OCI-LY1 (cell line): ENCODE data around the gene ROBO1.

Source experiments
- H2AFZ ChIP-seq: fragments of 200-600 bp; sonication (generic), shearing (Covaris generic); 2 replicates; pipeline ENCODE4 v1.6.0; 2014; ENCODE audit warnings: antibody characterized with exemption, mild to moderate bottlenecking, low read length
- H3F3A ChIP-seq: fragments of 200-600 bp; sonication (generic), shearing (Covaris generic); 2 replicates; pipeline ENCODE4 v1.6.0; 2014; ENCODE audit warnings: mild to moderate bottlenecking, antibody characterized with exemption, low read length, moderate library complexity; ENCODE audit not compliant: insufficient read depth
- H3K27ac ChIP-seq: fragments of 200-600 bp; sonication (generic); 2 replicates; pipeline ENCODE4 v1.5.1; 2014; ENCODE audit warnings: low read length, mixed run types, mild to moderate bottlenecking, low read depth; ENCODE audit not compliant: poor library complexity, severe bottlenecking
- H3K27me3 ChIP-seq: fragments of 200-600 bp; sonication (generic); 2 replicates; pipeline ENCODE4 v1.6.0; 2014; ENCODE audit warnings: antibody characterized with exemption, mild to moderate bottlenecking, low read length, moderate library complexity; ENCODE audit not compliant: insufficient read depth
- H3K36me3 ChIP-seq: fragments of 200-600 bp; sonication (generic); 2 replicates; pipeline ENCODE4 v1.6.1; 2014; ENCODE audit warnings: mild to moderate bottlenecking, antibody characterized with exemption, low read length, moderate library complexity, mixed read lengths; ENCODE audit not compliant: insufficient read depth
- H3K4me1 ChIP-seq: fragments of 200-600 bp; sonication (generic); 2 replicates; pipeline ENCODE4 v1.5.1; 2014; ENCODE audit warnings: mild to moderate bottlenecking, low read length, moderate library complexity; ENCODE audit not compliant: insufficient read depth, severe bottlenecking
- H3K4me2 ChIP-seq: fragments of 200-600 bp; sonication (generic), shearing (Covaris generic); 2 replicates; pipeline ENCODE4 v1.6.1; 2014; ENCODE audit warnings: low read length
- H3K4me3 ChIP-seq: fragments of 200-600 bp; sonication (generic); 2 replicates; pipeline ENCODE4 v1.5.1; 2014; ENCODE audit warnings: low read length, low read depth, mild to moderate bottlenecking, mixed read lengths; ENCODE audit not compliant: poor library complexity, severe bottlenecking
- H3K79me2 ChIP-seq: fragments of 200-600 bp; shearing (Covaris generic); 2 replicates; pipeline ENCODE4 v1.6.1; 2016; ENCODE audit warnings: mixed run types, low read length, mixed read lengths; ENCODE audit not compliant: insufficient read depth
- H3K9ac ChIP-seq: fragments of 200-600 bp; sonication (generic), shearing (Covaris generic); 2 replicates; pipeline ENCODE4 v1.6.1; 2014; ENCODE audit warnings: mild to moderate bottlenecking, low read length, mixed read lengths
- H3K9me2 ChIP-seq: fragments of 200-600 bp; sonication (generic), shearing (Covaris generic); 2 replicates; pipeline ENCODE4 v1.6.1; 2014; ENCODE audit warnings: low read depth, mild to moderate bottlenecking, low read length, mixed read lengths
- H3K9me3 ChIP-seq: fragments of 200-600 bp; shearing (Covaris generic); 2 replicates; pipeline ENCODE4 v1.6.1; 2014; ENCODE audit warnings: low read length, mixed read lengths
- H4K20me1 ChIP-seq: fragments of 200-600 bp; sonication (generic), shearing (Covaris generic); 2 replicates; pipeline ENCODE4 v1.6.0; 2016; ENCODE audit warnings: mild to moderate bottlenecking, low read length; ENCODE audit not compliant: insufficient read depth
- EZH2 ChIP-seq: fragments of 200-600 bp; sonication (generic), shearing (Covaris generic); IDR thresholded peaks from 2 replicates; pipeline ENCODE4 v1.8.0; 2017; ENCODE audit warnings: borderline replicate concordance, mixed run types, mild to moderate bottlenecking, antibody characterized with exemption, low read length, moderate library complexity, mixed read lengths
- TF ChIP-seq, protein P1 (sequence below): fragments of 200-600 bp; sonication (generic), shearing (Covaris generic); IDR thresholded peaks from 2 replicates; pipeline ENCODE4 v1.5.1; 2017; ENCODE audit warnings: mild to moderate bottlenecking, antibody characterized with exemption, low read length, moderate library complexity, mixed read lengths

ROBO1 gene

GRCh38 chr3:79081335-79081734, 686.5 kb downstream of the ROBO1 start:
- H3K27ac ChIP-seq: no peak overlapping the region
- H3K9ac ChIP-seq: no peak overlapping the region
- no peaks in the 10 kb centered on the region for H3K9me2 ChIP-seq
- no peak overlapping the region for H3K4me3 ChIP-seq
- no peaks in the 10 kb centered on the region for H3K27me3 ChIP-seq
- TF ChIP-seq, protein P1, sequence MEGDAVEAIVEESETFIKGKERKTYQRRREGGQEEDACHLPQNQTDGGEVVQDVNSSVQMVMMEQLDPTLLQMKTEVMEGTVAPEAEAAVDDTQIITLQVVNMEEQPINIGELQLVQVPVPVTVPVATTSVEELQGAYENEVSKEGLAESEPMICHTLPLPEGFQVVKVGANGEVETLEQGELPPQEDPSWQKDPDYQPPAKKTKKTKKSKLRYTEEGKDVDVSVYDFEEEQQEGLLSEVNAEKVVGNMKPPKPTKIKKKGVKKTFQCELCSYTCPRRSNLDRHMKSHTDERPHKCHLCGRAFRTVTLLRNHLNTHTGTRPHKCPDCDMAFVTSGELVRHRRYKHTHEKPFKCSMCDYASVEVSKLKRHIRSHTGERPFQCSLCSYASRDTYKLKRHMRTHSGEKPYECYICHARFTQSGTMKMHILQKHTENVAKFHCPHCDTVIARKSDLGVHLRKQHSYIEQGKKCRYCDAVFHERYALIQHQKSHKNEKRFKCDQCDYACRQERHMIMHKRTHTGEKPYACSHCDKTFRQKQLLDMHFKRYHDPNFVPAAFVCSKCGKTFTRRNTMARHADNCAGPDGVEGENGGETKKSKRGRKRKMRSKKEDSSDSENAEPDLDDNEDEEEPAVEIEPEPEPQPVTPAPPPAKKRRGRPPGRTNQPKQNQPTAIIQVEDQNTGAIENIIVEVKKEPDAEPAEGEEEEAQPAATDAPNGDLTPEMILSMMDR: no peak
- TF ChIP-seq EZH2: no peak
- no peaks in the 10 kb centered on the region for H3F3A ChIP-seq
- H3K36me3 ChIP-seq: no peaks in the 10 kb centered on the region
- no peaks in the 10 kb centered on the region for H3K79me2 ChIP-seq
- H3K9me3 ChIP-seq: no peaks in the 10 kb centered on the region
- no peaks in the 10 kb centered on the region for H3K4me1 ChIP-seq
- no peaks in the 10 kb centered on the region for H4K20me1 ChIP-seq
- H3K4me2 ChIP-seq: no peak overlapping the region
- H2AFZ ChIP-seq: no peak overlapping the region

DNA sequence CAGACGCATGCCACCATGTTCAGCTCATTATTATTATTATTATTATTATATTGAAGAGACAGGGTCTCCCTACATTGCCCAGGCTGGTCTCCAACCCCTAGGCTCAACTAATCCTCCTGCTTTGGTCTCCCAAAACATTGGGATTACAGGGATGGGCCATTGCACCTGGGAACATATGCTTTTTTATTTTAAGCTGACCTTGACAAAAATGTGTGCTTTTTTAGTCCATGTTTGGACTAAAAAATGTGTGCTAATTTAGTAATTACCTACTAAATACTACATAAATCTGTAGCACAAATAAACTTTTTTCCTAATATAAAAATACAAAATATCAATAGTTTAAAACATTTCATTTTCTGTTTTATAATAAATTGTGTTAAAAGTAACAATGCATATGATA, 693.2 kb downstream of the ROBO1 start:
- no peaks in the 10 kb centered on the region for H3K9me3 ChIP-seq
- H3K27ac ChIP-seq: no peak overlapping the region
- no peak overlapping the region for H3K4me2 ChIP-seq
- H3K9me2 ChIP-seq: no peaks in the 10 kb centered on the region
- no peaks in the 10 kb centered on the region for H3K27me3 ChIP-seq
- no peaks in the 10 kb centered on the region for H3K4me1 ChIP-seq
- no peak overlapping the region for H2AFZ ChIP-seq
- TF ChIP-seq, protein P1: no peak
- TF ChIP-seq EZH2: no peak
- H3K36me3 ChIP-seq: no peaks in the 10 kb centered on the region
- H3K9ac ChIP-seq: no peak overlapping the region
- H3K79me2 ChIP-seq: no peaks in the 10 kb centered on the region
- no peaks in the 10 kb centered on the region for H3F3A ChIP-seq
- no peaks in the 10 kb centered on the region for H4K20me1 ChIP-seq
- H3K4me3 ChIP-seq: no peak overlapping the region

DNA sequence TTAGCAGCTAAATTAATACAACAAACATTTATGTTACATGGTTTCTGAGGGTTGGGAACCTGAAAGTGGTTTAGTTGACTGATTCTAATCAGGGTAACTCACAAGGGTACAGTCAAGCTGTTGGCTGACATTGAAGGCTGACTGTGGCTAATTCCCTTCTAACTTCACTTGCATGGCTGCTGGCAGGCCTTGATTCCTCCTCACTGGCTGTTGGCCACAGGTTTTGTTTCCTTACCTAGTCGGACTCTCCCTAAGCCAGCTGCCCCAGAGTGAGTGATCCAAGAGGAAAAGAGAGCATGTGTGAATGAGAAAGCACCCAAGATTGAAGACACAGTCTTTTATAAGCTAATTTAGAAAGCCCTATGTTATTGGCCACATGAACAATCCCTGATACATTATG, 700.1 kb downstream of the ROBO1 start:
- no peak overlapping the region for H3K4me2 ChIP-seq
- H3K9ac ChIP-seq: no peak overlapping the region
- no peaks in the 10 kb centered on the region for H3K9me3 ChIP-seq
- no peaks in the 10 kb centered on the region for H3K27me3 ChIP-seq
- H3K4me1 ChIP-seq: no peaks in the 10 kb centered on the region
- no peaks in the 10 kb centered on the region for H3F3A ChIP-seq
- TF ChIP-seq, protein P1: no peak
- no peak for TF ChIP-seq EZH2
- H3K36me3 ChIP-seq: no peaks in the 10 kb centered on the region
- H3K9me2 ChIP-seq: no peaks in the 10 kb centered on the region
- H2AFZ ChIP-seq: no peak overlapping the region
- no peaks in the 10 kb centered on the region for H4K20me1 ChIP-seq
- H3K27ac ChIP-seq: no peak overlapping the region
- H3K79me2 ChIP-seq: no peaks in the 10 kb centered on the region
- no peak overlapping the region for H3K4me3 ChIP-seq
